GM10266 (cell line): Measurements from ENCODE around the gene CWC15.

Experiments
- DNase-seq: peaks from one replicate; pipeline ENCODE4 v3.0.0; 2012; ENCODE audit errors: extremely low spot score
- TF ChIP-seq, protein P1 (sequence below): IDR thresholded peaks from 2 replicates; pipeline ENCODE4 v1.5.1; 2012; ENCODE audit warnings: mild to moderate bottlenecking, low read depth; ENCODE audit not compliant: control insufficient read depth, insufficient read depth; ENCODE audit errors: missing control alignments

CWC15 gene

DNA sequence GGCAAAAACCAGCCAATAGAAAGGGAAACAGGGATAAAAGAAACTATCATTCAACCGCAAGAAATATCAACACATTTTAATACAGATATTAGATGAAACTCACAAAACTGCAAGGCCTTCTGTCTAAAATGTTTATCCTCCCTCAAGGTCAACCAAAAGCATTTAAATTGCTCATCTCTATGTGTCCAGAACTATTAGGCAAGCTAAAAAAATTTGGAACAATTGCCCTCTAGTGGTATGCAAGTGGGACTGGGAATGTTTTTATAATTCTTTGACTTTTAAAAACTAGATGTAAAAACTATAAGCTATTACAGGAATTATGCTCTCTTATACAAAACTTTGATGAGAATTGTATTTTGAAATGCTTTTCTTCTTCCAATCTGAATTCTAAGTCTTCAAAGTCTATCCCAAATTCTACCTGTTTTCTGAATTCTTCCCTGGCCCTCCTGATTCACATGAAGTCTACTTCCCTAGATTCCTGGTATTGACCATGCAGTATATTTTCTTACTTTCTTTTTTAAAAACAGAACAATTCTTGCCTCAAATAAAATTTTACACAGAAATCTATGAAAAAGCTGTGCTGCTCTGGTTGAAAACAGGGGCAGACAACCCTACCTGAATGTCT lies 4.9 kb downstream of the CWC15 start:
- TF ChIP-seq, protein P1, sequence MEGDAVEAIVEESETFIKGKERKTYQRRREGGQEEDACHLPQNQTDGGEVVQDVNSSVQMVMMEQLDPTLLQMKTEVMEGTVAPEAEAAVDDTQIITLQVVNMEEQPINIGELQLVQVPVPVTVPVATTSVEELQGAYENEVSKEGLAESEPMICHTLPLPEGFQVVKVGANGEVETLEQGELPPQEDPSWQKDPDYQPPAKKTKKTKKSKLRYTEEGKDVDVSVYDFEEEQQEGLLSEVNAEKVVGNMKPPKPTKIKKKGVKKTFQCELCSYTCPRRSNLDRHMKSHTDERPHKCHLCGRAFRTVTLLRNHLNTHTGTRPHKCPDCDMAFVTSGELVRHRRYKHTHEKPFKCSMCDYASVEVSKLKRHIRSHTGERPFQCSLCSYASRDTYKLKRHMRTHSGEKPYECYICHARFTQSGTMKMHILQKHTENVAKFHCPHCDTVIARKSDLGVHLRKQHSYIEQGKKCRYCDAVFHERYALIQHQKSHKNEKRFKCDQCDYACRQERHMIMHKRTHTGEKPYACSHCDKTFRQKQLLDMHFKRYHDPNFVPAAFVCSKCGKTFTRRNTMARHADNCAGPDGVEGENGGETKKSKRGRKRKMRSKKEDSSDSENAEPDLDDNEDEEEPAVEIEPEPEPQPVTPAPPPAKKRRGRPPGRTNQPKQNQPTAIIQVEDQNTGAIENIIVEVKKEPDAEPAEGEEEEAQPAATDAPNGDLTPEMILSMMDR = peak; percentile 33
- no peak for DNase-seq

DNA sequence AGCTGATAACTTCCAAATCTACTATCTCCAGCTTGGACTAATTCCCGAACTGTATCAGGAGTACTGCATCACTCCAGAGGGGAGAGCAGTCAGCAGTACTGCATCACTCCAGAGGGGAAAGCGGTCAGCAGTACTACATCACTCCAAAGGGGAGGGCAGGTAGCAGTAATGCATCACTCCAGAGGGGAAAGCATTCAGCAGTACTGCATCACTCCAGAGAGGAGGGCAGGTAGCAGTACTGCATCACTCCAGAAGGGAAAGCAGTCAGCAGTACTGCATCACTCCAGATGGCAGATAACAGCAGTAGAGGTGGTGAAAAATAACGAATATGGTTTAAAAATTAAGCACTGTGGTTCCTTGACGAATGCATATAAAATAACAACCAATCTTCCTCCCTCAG lies 8.4 kb downstream of the CWC15 start:
- no peak for DNase-seq
- TF ChIP-seq, protein P1 = no peak

DNA sequence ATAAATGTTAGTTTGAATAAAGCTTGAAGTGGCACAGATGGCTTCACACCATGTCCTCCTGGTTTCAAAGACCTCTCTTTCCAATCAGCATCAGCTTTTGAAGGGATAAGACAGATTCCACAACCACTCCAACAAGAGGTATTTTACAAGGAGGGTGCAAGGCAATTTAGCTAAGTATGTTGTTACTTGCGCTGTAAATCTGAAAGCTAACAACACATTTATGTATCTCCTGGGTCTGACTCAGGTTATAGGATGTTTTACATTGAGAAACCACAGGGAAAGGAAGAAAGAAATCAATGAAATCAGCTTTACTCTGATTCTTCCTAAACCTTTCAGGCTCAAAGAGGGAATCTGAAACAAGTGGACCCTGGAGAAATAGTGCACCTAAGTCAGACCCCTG lies 12.1 kb downstream of the CWC15 start:
- TF ChIP-seq, protein P1 = no peak
- DNase-seq = no peak

DNA sequence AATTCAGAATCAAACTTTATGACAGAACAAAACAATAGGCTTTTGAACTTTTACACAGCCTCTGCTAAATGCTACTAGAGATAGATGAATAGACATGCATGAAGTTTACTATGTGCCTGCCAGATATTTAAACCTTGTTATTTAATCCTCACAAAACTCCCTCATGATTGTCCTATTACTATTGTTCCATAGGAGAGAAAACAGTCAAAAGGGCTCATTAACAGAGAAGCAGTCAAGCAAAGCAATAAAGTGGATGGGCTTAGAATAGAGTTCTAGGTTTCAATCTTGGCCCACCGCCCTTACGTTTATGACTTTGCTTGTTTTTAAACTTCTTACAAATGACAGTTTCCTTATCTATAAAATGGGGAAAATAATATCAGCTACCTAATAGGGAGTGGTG lies 12.9 kb downstream of the CWC15 start:
- DNase-seq = no peak
- TF ChIP-seq, protein P1 = no peak

DNA sequence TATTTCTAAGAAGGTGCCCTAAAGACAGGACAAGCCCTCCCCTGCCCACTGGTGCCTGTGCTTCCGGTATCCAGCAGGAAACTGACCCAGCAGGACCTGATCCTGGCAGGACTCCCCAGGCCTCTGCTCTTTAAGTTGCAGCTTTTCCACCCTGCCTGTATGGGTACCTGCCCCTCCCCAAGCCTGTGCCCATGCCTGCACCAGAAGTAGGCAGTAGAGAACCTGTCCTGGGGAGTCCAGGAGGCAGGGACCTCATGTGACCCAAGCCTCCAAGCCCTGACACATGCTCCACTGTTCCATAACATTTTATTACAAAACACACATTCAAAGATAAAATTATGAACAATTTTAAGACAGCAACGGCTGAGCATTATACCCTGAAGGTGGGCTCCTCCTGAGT lies 14.2 kb downstream of the CWC15 start:
- DNase-seq = no peak
- TF ChIP-seq, protein P1 = no peak

DNA sequence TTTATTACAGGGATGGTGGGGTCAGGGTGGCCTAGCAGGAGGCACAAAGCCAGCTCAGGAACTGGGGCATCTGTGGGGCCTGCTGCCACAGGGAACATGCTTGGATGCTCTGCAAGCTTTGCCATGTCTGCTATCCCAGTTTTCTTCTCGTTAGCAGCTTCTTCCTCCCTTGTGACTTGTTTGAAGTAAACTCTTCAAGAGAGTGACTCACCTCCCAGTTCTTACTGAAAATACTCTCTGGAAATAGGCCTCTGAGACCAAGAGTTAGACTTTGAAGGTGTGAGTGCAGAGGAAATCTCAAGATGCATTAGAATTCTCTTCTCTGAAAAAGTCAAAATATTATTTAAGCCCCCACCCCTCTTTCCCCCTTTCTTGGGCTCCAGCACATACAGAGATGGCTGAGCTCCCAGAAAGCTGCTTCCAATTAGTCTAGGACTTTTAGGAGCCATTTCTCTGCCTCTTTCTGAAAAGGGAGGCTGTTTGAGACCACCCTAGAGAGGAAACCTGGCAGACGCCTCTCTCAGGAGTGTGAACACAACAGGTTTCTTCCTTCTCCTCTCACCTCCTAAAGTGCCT lies 15.1 kb downstream of the CWC15 start:
- TF ChIP-seq, protein P1 = no peak
- no peak for DNase-seq

DNA sequence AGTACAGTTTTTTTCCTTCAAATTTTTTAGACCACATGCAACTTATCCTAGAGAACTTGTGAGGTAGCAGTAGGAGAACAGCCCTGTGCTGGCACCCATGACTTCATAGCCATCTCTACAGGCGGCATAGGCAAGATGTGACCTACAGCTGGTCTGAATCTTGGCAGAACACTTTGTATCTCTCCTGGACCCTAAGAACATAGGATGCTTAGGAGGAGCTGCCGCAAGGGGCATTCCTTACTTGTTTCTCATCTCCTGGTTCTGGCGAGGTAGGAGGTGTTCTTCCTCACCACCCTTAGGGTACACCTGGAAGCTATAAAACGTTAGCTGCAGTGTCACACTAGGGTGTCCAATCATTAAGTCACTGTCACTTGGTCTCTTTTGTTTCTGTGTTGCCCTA lies 16.4 kb downstream of the CWC15 start:
- DNase-seq = no peak

More for the DNA sequence above, 16.4 kb downstream of the CWC15 start:
- TF ChIP-seq, protein P1 = no peak
